BJ (cell line): Measurements from ENCODE around the gene ASCC3. TPM values are rescaled to one million over a fixed set of nuclear protein-coding genes. Genes with fewer than 3 reads are reported as not detected.

ENCODE experiments used
- CTCF ChIA-PET: fragments of 350-600 bp; formaldehyde crosslinking; extraction: SDS; loops from one replicate; lab custom pipeline; 2021; ENCODE audit warnings: antibody characterized with exemption, inconsistent platforms; lab: Yijun Ruan, JAX
- POLR2A ChIA-PET: fragments of 300-600 bp; sonication (Branson Sonifier 250); formaldehyde crosslinking; extraction: SDS; loops from one replicate; lab custom pipeline; 2021; ENCODE audit warnings: antibody characterized with exemption; lab: Charles Lee
- DNase-seq: peaks from one replicate; pipeline ENCODE4 v3.0.0-alpha.2; 2011; ENCODE audit warnings: low read depth
- H3K27me3 ChIP-seq: 2 replicates; pipeline ENCODE4 v1.6.0; 2011; ENCODE audit warnings: low read length; ENCODE audit not compliant: control insufficient read depth, insufficient read depth
- H3K36me3 ChIP-seq: 2 replicates; pipeline ENCODE4 v1.5.1; 2011; ENCODE audit warnings: low read length; ENCODE audit not compliant: control insufficient read depth, insufficient read depth
- H3K4me3 ChIP-seq: 2 replicates; pipeline ENCODE4 v1.5.1; 2011; ENCODE audit warnings: low read depth, mild to moderate bottlenecking, control low read depth, low read length
- CTCF ChIP-seq: IDR thresholded peaks from 2 replicates; pipeline ENCODE4 v1.5.1; 2011; ENCODE audit warnings: low read depth, mild to moderate bottlenecking, control low read depth, inconsistent platforms, low read length, moderate library complexity; ENCODE audit not compliant: insufficient read depth
- polyA plus RNA-seq: library from polyadenylated mRNA; depleted of rRNA; stranded (reverse); fragments of >200 nt; gene quantifications from 2 replicates; pipeline ENCODE4 v1.2.3, GENCODE V29; 2011

ASCC3 gene
- polyA plus RNA-seq, 1 experiment, result 30.4 TPM

DNA sequence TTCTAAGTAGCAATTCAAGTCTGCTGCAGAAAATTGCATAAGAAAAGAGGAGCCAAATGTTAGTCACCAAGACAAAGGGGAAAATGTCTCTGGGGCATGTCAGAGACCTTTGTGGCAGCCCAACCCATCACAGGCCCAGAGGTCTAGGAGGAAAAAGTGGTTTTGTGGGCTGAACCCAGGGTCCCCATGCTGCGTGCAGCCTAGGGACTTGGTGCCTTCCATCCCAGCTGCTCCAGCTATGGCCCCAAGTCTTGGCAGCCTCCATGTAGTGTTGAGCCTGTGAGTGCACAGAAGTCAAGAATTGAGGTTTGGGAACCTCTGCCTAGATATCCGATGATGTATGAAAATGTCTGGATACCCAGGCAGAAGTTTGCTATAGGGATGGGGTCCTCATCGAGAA lies 181.1 kb downstream of the ASCC3 start:
- no peak for TF ChIP-seq CTCF
- POLR2A ChIA-PET, result no interaction called here
- Histone ChIP-seq H3K4me3 (no peak overlapping the region), H3K27me3 (no peaks in the 10 kb centered on the region), H3K36me3 (peaks cover 2% of the 10 kb centered on the region; the same call in 1 of the 2 replicates)
- CTCF ChIA-PET, result no interaction called here
- DNase-seq, result no peak

DNA sequence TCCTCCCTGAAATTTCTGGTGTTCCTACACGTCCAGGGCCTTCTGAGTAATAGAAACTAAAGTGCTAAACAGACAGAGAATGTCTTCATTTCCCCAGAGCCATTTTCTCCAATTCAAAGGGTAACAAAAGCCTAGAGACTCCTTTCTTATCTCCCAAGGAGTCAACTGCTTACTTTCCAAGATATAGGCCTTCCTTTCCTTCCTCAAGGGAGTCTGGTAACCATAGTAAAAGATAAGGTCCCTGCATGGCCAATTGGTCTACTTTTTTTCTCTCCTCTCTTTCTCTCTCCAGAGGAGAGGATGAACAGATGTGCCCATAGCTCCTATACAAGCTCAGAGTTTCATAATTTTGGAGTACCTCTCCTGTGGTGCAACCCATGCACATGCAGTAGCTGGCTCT lies 185.7 kb downstream of the ASCC3 start:
- H3K36me3 ChIP-seq, result peaks cover 2% of the 10 kb centered on the region; the same call in 1 of the 2 replicates
- no peak overlapping the region for H3K4me3 ChIP-seq
- POLR2A ChIA-PET, result no interaction called here
- CTCF ChIA-PET, result no interaction called here
- no peaks in the 10 kb centered on the region for H3K27me3 ChIP-seq
- no peak for DNase-seq
- TF ChIP-seq CTCF, result no peak

DNA sequence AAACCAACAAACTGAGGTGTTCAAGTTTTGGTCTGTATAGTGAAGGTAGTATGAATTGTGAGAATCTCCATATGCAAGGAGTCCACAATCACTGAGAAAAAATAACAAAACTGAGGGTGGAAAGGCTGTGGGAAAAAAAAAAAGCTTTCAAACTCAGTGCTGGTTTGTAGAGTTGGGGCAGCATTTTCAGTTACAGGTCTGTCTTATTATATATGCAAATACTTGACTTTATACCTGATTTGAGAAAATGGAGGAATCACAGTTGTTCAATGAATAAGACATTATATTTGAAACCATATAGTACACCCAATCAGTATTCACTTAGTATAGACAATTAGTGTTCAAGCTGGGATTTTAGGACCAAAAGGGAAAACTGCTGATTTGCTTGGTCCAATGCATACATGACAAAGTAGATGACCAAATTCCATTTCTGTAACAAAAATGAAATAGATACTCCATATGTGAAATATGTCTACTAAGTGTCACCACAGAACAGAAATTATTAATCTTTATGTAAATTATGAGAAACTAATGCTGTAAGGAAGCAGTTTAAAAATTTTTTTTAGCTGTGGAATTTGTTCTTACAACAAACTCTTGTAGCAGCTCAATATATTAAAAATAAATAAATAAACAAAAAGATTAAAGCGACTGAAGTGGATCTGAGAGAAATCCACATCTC lies 187.7 kb downstream of the ASCC3 start:
- no peak for DNase-seq
- ChIA-PET POLR2A (no interaction called here), CTCF (no interaction called here)
- Histone ChIP-seq H3K4me3 (no peak overlapping the region), H3K36me3 (no peaks in the 10 kb centered on the region), H3K27me3 (no peaks in the 10 kb centered on the region)
- no peak for TF ChIP-seq CTCF

DNA sequence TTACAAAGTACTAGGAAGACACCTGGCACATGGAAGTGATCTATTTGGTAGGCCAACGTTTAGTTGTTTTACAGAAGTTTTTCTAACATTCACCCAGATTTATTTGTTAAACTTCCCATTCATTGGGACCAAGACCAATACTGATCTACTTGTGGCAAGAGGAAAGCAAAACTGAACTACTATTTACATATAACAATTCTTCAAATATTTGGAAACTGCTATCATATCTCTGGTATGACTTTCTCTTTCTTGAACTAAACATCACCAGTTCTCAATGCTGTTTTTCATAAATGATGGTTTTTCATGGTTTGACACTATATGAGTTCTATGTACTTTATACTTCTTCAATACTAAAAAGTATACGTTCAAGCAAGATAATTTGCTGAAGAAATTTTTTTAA lies 189.2 kb downstream of the ASCC3 start:
- CTCF ChIA-PET, result interaction anchor here (1.6 kb wide), 1 partner anchor 45 kb away, joined by 3 read pairs; no protein-coding TSS in a partner anchor
- no peak for TF ChIP-seq CTCF

GRCh38 chr6:100686216-100686615 lies 194.9 kb downstream of the ASCC3 start:
- Histone ChIP-seq H3K36me3 (peaks cover 3% of the 10 kb centered on the region), H3K4me3 (no peak overlapping the region), H3K27me3 (no peaks in the 10 kb centered on the region)
- TF ChIP-seq CTCF, result no peak
- DNase-seq, result no peak
- CTCF ChIA-PET, result interaction anchor here (0.7 kb wide), 1 partner anchor 541 kb away, joined by 3 read pairs; no protein-coding TSS in a partner anchor
- POLR2A ChIA-PET, result no interaction called here

More for the DNA sequence above, 189.2 kb downstream of the ASCC3 start:
- Histone ChIP-seq H3K36me3 (no peaks in the 10 kb centered on the region), H3K27me3 (no peaks in the 10 kb centered on the region), H3K4me3 (no peak overlapping the region)
- POLR2A ChIA-PET, result no interaction called here
- no peak for DNase-seq
